Heart left ventricle (tissue), 16 donors: ENCODE measurements around the gene CEP20. TPM values are rescaled to one million over a fixed set of nuclear protein-coding genes. Genes with fewer than 3 reads are reported as not detected.
"Not testable (repeated sequence)": the region's sequence is repeated elsewhere in the genome, so short reads cannot be mapped to it uniquely, and the experiment has no call there.

Experiments
- ATAC-seq, 4 donors: fragments of 200-7000 bp; cut with Tn5 transposase; one replicate each; pipeline ENCODE4 v1.9.1; 2020 to 2022; ENCODE audit warnings: moderate library complexity in 4 of 4, mild to moderate bottlenecking in 3 of 4, moderate number of reproducible peaks in 1 of 4
- DNase-seq, 5 donors: peaks; one replicate each; pipeline ENCODE4 v3.0.0-alpha.2; 2020
- H3K27ac ChIP-seq, 12 donors: fragments of 200-600 bp; sonication (generic) in 4 of 12; one replicate each; pipeline versions ENCODE4 v1.5.0 to v1.8.0; 2016 to 2022; ENCODE audit warnings: mild to moderate bottlenecking in 2 of 12
- H3K27me3 ChIP-seq, 9 donors: fragments of 200-600 bp; sonication (generic) in 2 of 9; one replicate each; pipeline versions ENCODE4 v1.5.1 to v1.8.0; 2016 to 2022; ENCODE audit warnings: mild to moderate bottlenecking in 3 of 9
- H3K36me3 ChIP-seq, 9 donors: fragments of 200-600 bp; sonication (generic) in 2 of 9; one replicate each; pipeline versions ENCODE4 v1.5.0 to v1.8.0; 2018 to 2022; ENCODE audit warnings: mild to moderate bottlenecking in 2 of 9
- H3K4me1 ChIP-seq, 12 donors: fragments of 200-600 bp; sonication (generic) in 4 of 12; one replicate each; pipeline versions ENCODE4 v1.5.0 to v1.8.0; 2016 to 2022; ENCODE audit warnings: mild to moderate bottlenecking in 3 of 12
- H3K4me3 ChIP-seq, 12 donors: fragments of 200-600 bp; sonication (generic) in 4 of 12; one replicate each; pipeline versions ENCODE4 v1.5.0 to v1.8.0; 2017 to 2022; ENCODE audit warnings: mild to moderate bottlenecking in 9 of 12, moderate library complexity in 4 of 12
- H3K9me3 ChIP-seq, 12 donors: fragments of 200-600 bp; sonication (generic) in 4 of 12; one replicate each; pipeline versions ENCODE4 v1.5.0 to v1.8.0; 2016 to 2022; ENCODE audit warnings: mild to moderate bottlenecking in 1 of 12
- CTCF ChIP-seq, 12 donors: fragments of 200-600 bp; sonication (generic) in 4 of 12; IDR thresholded peaks; one replicate each; pipeline versions ENCODE4 v1.5.0 to v1.8.0; 2018 to 2022; ENCODE audit warnings: antibody characterized with exemption in 12 of 12, mild to moderate bottlenecking in 5 of 12
- POLR2A ChIP-seq, 2 donors: fragments of 450-650 bp; IDR thresholded peaks; one replicate each; pipeline ENCODE4 v1.6.1; 2017; ENCODE audit warnings: antibody characterized with exemption in 2 of 2, mild to moderate bottlenecking in 2 of 2, moderate library complexity in 2 of 2
- WGBS, 4 donors: extraction: QIAGEN DNeasy Blood & Tissue Kit in 2 of 4; methylation state at CpG; one replicate each; pipeline versions ENCODE4 v1.1.5 to v1.1.7; 2013 to 2018; 5-methylcytosine and 5-hydroxymethylcytosine counted together
- intact Hi-C, 10 donors: fragments of 100-400 bp; cut with DNase I; formaldehyde crosslinking; loops; one replicate each; pipeline versions ENCODE4 v1.11.1 to v1.14.2; 2022
- polyA plus RNA-seq, 2 donors: library from polyadenylated mRNA; stranded (reverse); fragments of 200-250 nt; gene quantifications; one replicate each; pipeline ENCODE4 v1.2.3, GENCODE V29; 2013
- total RNA-seq, 9 donors: library from RNA; depleted of rRNA in 2 of 9; stranded (reverse); fragments of >200 nt in 2 of 9; fragmentation: NEBNext Ultra II Directional in 3 of 9; extraction: Animal tissue kit (Norgen Biotek cat#: 25700) in 3 of 9; gene quantifications; one replicate each; pipeline versions ENCODE4 v1.1.0 to v1.2.4, GENCODE V29; 2016 to 2023
- donor health status: ischemic (EF 13 %, LVEDD 7.1; RV severe dilation, severe dysfunction).
- donor health status: healthy with polysubstance abuse.
- donor health status: DM: no; HTN: yes; CAD: no.
- donor health status: DM: no; HTN: no; CAD: no.
- donor health status: ischemic (EF 25% LVEDD 6.9; RV normal size, moderate dysfunction).
- donor health status: ischemic (EF 25% LVEDD 5.7; RV mildly dilated, moderate dysfunction).
- donor health status: healthy.
- donor health status: DM: yes; HTN: yes; CAD: no.
- donor health status: ischemic (EF 35%, LVEDD 5.7; RV mildly dilated, moderate dysfunction).
- donor health status: nonischemic (EF 11% LVEDD 7.7; RV severe dilation, severe dysfunction).
- donor health status: DM: yes; HTN: yes; CAD: no.
- donor health status: PGD.
- donor health status: ischemic (EF 29% LVEDD 5.4; RV normal size, mild dysfunction).
- donor health status: nonischemic (EF 23%, LVEDD 6.1; RV moderate dilation, normal function).

CEP20 gene
- total and polyA plus RNA-seq, 11 donors = 14.1 to 40.3 (median 28.0) TPM

GRCh38 chr16:15919331-15919730 is 30.9 kb upstream of the CEP20 start:
- H3K27me3 ChIP-seq = no peaks in the 10 kb centered on the region
- no peaks in the 10 kb centered on the region for H3K4me1 ChIP-seq
- H3K27ac ChIP-seq = no peak overlapping the region
- no peak for TF ChIP-seq POLR2A (IDR thresholded peaks at IDR 0.05)
- no peak for TF ChIP-seq CTCF (IDR thresholded peaks at IDR 0.05)
- no peak overlapping the region for H3K4me3 ChIP-seq
- DNase-seq (no peak), ATAC-seq (no peak)
- whole genome bisulfite sequencing, 4 donors = 89 to 97% (median 95%) methylated on average over 6 of the region's 6 CpGs
- intact Hi-C loops = no loop called here
- H3K36me3 ChIP-seq = no peaks in the 10 kb centered on the region
- H3K9me3 ChIP-seq = no peaks in the 10 kb centered on the region

- H3K9me3 ChIP-seq, intact Hi-C loops, H3K4me1 ChIP-seq, H3K27ac ChIP-seq, H3K4me3 ChIP-seq, H3K36me3 ChIP-seq, H3K27me3 ChIP-seq, DNase-seq, ATAC-seq: not testable (repeated sequence)
- 80 to 84% (median 82%) methylated on average over 3 of the region's 3 CpGs for WGBS, 4 donors
Observed at GRCh38 chr16:15918314-15918713, 29.9 kb upstream of the CEP20 start.

- intact Hi-C loops = no loop called here
- Histone ChIP-seq H3K27me3 (no peaks in the 10 kb centered on the region), H3K9me3 (no peaks in the 10 kb centered on the region), H3K4me3 (no peak overlapping the region), H3K4me1 (no peaks in the 10 kb centered on the region), H3K36me3 (no peaks in the 10 kb centered on the region), H3K27ac (no peak overlapping the region)
- WGBS, 4 donors = 83 to 85% (median 84%) methylated on average over 8 of the region's 8 CpGs
- DNase-seq = no peak
- TF ChIP-seq POLR2A (IDR thresholded peaks at IDR 0.05) = no peak
- no peak for TF ChIP-seq CTCF (IDR thresholded peaks at IDR 0.05)
- no peak for ATAC-seq
Observed at GRCh38 chr16:15916323-15916722, 27.9 kb upstream of the CEP20 start.

- intact Hi-C loops = no loop called here
- no peaks in the 10 kb centered on the region for H3K4me1 ChIP-seq
- no peak for DNase-seq
- no peaks in the 10 kb centered on the region for H3K27me3 ChIP-seq
- no peak overlapping the region for H3K27ac ChIP-seq
- TF ChIP-seq CTCF (IDR thresholded peaks at IDR 0.05) (no peak), POLR2A (IDR thresholded peaks at IDR 0.05) (no peak)
- 67 to 89% (median 76%) methylated on average over 5 of the region's 5 CpGs for WGBS, 4 donors
- ATAC-seq = no peak
- H3K36me3 ChIP-seq = no peaks in the 10 kb centered on the region
- no peaks in the 10 kb centered on the region for H3K9me3 ChIP-seq
- no peak overlapping the region for H3K4me3 ChIP-seq
Observed at GRCh38 chr16:15915555-15916081, 27.2 kb upstream of the CEP20 start.

GRCh38 chr16:15913046-15913698 is 24.8 kb upstream of the CEP20 start:
- intact Hi-C loops = no loop called here
- no peaks in the 10 kb centered on the region for H3K9me3 ChIP-seq
- no peak overlapping the region for H3K27ac ChIP-seq
- WGBS, 4 donors = 70 to 78% (median 75%) methylated on average over 7 of the region's 7 CpGs
- H3K36me3 ChIP-seq = no peaks in the 10 kb centered on the region
- H3K27me3 ChIP-seq = no peaks in the 10 kb centered on the region
- no peaks in the 10 kb centered on the region for H3K4me1 ChIP-seq
- ATAC-seq (no peak), DNase-seq (no peak)
- no peak for TF ChIP-seq CTCF (IDR thresholded peaks at IDR 0.05)
- no peak for TF ChIP-seq POLR2A (IDR thresholded peaks at IDR 0.05)
- H3K4me3 ChIP-seq = no peak overlapping the region
